ENCODE results near the gene UACA.

Gene UACA

GRCh38 chr15:70777170-70777926 lies 14.0 kb upstream of the UACA start:
- Histone ChIP-seq H3K27ac (replicated peaks) (no peak overlapping the region), H3K27me3 (ENCODE audit: insufficient read depth, poor library complexity, severe bottlenecking) (no peaks in the 10 kb centered on the region), H3K4me3 (replicated peaks; ENCODE audit: insufficient read depth, low read length) (no peak overlapping the region)
- TF ChIP-seq REST (IDR thresholded peaks at IDR 0.05; ENCODE audit: insufficient replicate concordance, low read depth), result no peak
- TF ChIP-seq POLR2AphosphoS5 (IDR thresholded peaks at IDR 0.05; ENCODE audit: low read depth), result no peak
- TF ChIP-seq SPI1 (IDR thresholded peaks at IDR 0.05; ENCODE audit: borderline replicate concordance, low read depth), result 0 out of 2 replicates have a peak, but pooled peaks have one; percentile 11
- DNase-seq (ENCODE audit: low read depth in 1 of 2, low spot score in 1 of 2), result peak in 1 of 2 experiments; percentile 9

DNA sequence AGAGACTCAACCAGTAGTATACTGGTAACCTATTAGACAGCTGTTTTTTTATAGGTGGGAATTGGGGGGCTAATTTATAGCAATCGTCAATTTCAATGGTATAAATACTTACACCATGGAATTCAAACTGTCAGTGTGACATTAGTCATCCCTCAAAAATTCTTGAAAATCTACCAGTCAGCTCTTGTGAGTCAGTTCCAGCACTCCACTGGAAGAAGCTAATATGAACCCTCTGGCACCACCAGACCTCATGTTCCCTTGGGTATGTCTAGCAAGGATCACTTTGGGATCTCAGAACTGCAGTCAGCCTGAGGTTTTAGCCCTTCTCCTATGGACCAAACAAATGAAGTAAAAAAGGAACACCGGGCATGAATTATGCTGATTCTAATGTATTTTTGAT lies 11.8 kb upstream of the UACA start:
- no peak for DNase-seq (ENCODE audit: low read depth in 1 of 2, low spot score in 1 of 2)
- no peak overlapping the region for H3K4me3 ChIP-seq (replicated peaks; ENCODE audit: insufficient read depth, low read length)
- no peaks in the 10 kb centered on the region for H3K27me3 ChIP-seq (ENCODE audit: insufficient read depth, poor library complexity, severe bottlenecking)
- TF ChIP-seq SPI1 (IDR thresholded peaks at IDR 0.05; ENCODE audit: borderline replicate concordance, low read depth) (no peak), CTCF (IDR thresholded peaks at IDR 0.05; ENCODE audit: insufficient read depth, low read length) (no peak), POLR2AphosphoS5 (IDR thresholded peaks at IDR 0.05; ENCODE audit: low read depth) (no peak), REST (IDR thresholded peaks at IDR 0.05; ENCODE audit: insufficient replicate concordance, low read depth) (no peak), GABPA (IDR thresholded peaks at IDR 0.05; ENCODE audit: low read depth) (no peak)
- no peak overlapping the region for H3K27ac ChIP-seq (replicated peaks)

- no peak for DNase-seq (ENCODE audit: low read depth in 1 of 2, low spot score in 1 of 2)
- TF ChIP-seq SPI1 (IDR thresholded peaks at IDR 0.05; ENCODE audit: borderline replicate concordance, low read depth) (no peak), REST (IDR thresholded peaks at IDR 0.05; ENCODE audit: insufficient replicate concordance, low read depth) (no peak), GABPA (IDR thresholded peaks at IDR 0.05; ENCODE audit: low read depth) (no peak), POLR2AphosphoS5 (IDR thresholded peaks at IDR 0.05; ENCODE audit: low read depth) (no peak), CTCF (IDR thresholded peaks at IDR 0.05; ENCODE audit: insufficient read depth, low read length) (no peak)
- Histone ChIP-seq H3K27ac (replicated peaks) (no peak overlapping the region), H3K27me3 (ENCODE audit: insufficient read depth, poor library complexity, severe bottlenecking) (no peaks in the 10 kb centered on the region), H3K4me3 (replicated peaks; ENCODE audit: insufficient read depth, low read length) (no peak overlapping the region)
These were observed 9.0 kb upstream of the UACA start for GRCh38 chr15:70772402-70772801.
